Measurements from ENCODE around the gene PRKCE.

GRCh38 chr2:45836740-45837139 lies 185.3 kb downstream of the PRKCE start:
- TF ChIP-seq CTCF (conservative IDR thresholded peaks at IDR 0.05; ENCODE audit: low read length) (0 out of 2 replicates have a peak, but pooled peaks have one; percentile 8), EZH2phosphoT487 (IDR thresholded peaks at IDR 0.05; ENCODE audit: borderline replicate concordance, low read depth, low read length) (no peak)

Data from OCI-LY7 (cell line).